ENCODE results near the gene SEMA3G. TPM values are rescaled to one million over a fixed set of nuclear protein-coding genes. Genes with fewer than 3 reads are reported as not detected.

The SEMA3G gene
- total RNA-seq, 1 experiment from 2014 or later, result 0.33 TPM

DNA sequence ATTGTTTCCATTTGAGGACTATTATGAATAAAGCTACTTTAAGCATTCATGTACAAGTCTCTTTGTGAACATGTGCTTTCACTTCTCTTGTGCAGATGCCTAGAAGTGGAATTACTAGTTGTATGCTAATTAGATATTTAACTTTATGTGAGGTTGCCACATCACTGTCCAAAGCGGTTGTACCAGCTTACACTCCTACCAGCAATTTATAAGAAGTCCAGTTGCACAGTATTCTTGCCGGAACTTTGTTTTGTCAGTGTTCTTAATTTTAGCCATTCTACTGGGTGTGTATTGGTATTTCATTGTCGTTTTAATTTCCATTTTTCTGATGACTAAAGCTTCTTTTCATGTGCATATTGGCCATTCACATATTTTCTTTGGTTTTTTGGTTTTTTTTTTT, 29.1 kb downstream of the SEMA3G start:
- CTCF ChIA-PET, result interaction anchor here (0.6 kb wide), 1 partner anchor 38 kb away, joined by 7 read pairs; the partner anchor contains the start of gene TNNC1
- no peak for DNase-seq
- Mint-ChIP-seq H3K27ac (ENCODE audit: unreplicated experiment) (no peak overlapping the region), H3K4me3 (ENCODE audit: low read depth, unreplicated experiment) (no peak overlapping the region), H3K4me1 (ENCODE audit: low read depth, unreplicated experiment) (peaks cover 17% of the 10 kb centered on the region), H3K9me3 (ENCODE audit: low read depth, unreplicated experiment) (no peaks in the 10 kb centered on the region), H3K27me3 (ENCODE audit: unreplicated experiment) (no peaks in the 10 kb centered on the region), H3K36me3 (ENCODE audit: insufficient read depth, unreplicated experiment) (peaks cover 9% of the 10 kb centered on the region)
- BruUV-seq (replicated peaks), result no TSS peak
- TF ChIP-seq, protein P1, sequence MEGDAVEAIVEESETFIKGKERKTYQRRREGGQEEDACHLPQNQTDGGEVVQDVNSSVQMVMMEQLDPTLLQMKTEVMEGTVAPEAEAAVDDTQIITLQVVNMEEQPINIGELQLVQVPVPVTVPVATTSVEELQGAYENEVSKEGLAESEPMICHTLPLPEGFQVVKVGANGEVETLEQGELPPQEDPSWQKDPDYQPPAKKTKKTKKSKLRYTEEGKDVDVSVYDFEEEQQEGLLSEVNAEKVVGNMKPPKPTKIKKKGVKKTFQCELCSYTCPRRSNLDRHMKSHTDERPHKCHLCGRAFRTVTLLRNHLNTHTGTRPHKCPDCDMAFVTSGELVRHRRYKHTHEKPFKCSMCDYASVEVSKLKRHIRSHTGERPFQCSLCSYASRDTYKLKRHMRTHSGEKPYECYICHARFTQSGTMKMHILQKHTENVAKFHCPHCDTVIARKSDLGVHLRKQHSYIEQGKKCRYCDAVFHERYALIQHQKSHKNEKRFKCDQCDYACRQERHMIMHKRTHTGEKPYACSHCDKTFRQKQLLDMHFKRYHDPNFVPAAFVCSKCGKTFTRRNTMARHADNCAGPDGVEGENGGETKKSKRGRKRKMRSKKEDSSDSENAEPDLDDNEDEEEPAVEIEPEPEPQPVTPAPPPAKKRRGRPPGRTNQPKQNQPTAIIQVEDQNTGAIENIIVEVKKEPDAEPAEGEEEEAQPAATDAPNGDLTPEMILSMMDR (IDR thresholded peaks at IDR 0.05; ENCODE audit: unreplicated experiment), result no peak
- intact Hi-C loops (cut with micrococcal nuclease; ENCODE audit: unreplicated experiment), result no loop called here

DNA sequence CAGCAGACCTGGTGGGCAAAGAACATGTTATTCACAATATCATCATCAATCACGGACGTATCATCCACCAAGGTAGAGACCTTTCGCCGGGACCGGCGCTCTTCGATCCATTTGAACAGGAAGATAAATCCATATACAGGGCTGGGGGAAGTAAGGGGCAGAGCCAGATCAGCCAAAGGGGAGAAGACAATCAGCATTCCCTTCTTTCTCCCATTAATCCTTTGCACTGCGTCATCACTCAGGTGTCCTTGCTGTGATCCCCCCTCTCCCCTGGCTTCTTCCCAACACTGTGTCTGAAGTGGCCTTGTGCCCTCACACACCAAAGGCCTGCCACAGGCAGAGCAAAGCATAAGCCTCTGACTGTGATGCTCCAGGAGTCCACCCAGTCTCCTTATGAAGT, 36.4 kb downstream of the SEMA3G start:
- CTCF ChIA-PET, result no interaction called here
- Mint-ChIP-seq H3K4me3 (ENCODE audit: low read depth, unreplicated experiment) (peak overlapping the region; percentile 75), H3K9me3 (ENCODE audit: low read depth, unreplicated experiment) (no peaks in the 10 kb centered on the region), H3K27ac (ENCODE audit: unreplicated experiment) (peak overlapping the region; percentile 85), H3K36me3 (ENCODE audit: insufficient read depth, unreplicated experiment) (peaks cover 56% of the 10 kb centered on the region), H3K4me1 (ENCODE audit: low read depth, unreplicated experiment) (peaks cover 31% of the 10 kb centered on the region), H3K27me3 (ENCODE audit: unreplicated experiment) (no peaks in the 10 kb centered on the region)
- intact Hi-C loops (cut with micrococcal nuclease; ENCODE audit: unreplicated experiment), result no loop called here
- no peak for DNase-seq
- BruUV-seq (replicated peaks), result no TSS peak
- TF ChIP-seq, protein P1 (IDR thresholded peaks at IDR 0.05; ENCODE audit: unreplicated experiment), result no peak

DNA sequence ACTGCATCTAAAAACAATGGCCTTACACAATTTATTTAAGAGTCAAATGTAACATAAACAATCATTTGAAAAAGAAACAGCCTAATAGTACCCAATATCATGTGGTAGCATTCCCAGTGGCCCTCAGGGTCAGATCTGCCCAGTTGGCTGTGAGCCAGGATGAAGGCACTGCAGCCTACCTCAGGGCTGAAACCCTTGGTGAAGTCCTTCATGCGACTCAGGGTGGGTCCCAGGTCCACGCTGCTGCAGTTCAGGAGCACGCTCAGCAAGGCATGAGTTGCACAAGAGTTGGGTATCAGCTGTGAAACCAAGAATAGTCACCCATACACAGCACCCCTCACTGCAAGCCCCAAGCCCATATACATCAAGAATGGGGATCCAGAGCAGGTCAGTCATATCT, 37.1 kb downstream of the SEMA3G start:
- Mint-ChIP-seq H3K27me3 (ENCODE audit: unreplicated experiment) (no peaks in the 10 kb centered on the region), H3K27ac (ENCODE audit: unreplicated experiment) (no peak overlapping the region), H3K4me3 (ENCODE audit: low read depth, unreplicated experiment) (no peak overlapping the region), H3K36me3 (ENCODE audit: insufficient read depth, unreplicated experiment) (peaks cover 59% of the 10 kb centered on the region), H3K9me3 (ENCODE audit: low read depth, unreplicated experiment) (no peaks in the 10 kb centered on the region), H3K4me1 (ENCODE audit: low read depth, unreplicated experiment) (peaks cover 28% of the 10 kb centered on the region)
- intact Hi-C loops (cut with micrococcal nuclease; ENCODE audit: unreplicated experiment), result no loop called here
- TF ChIP-seq, protein P1 (IDR thresholded peaks at IDR 0.05; ENCODE audit: unreplicated experiment), result no peak
- DNase-seq, result no peak
- no TSS peak for BruUV-seq (replicated peaks)
- CTCF ChIA-PET, result no interaction called here

DNA sequence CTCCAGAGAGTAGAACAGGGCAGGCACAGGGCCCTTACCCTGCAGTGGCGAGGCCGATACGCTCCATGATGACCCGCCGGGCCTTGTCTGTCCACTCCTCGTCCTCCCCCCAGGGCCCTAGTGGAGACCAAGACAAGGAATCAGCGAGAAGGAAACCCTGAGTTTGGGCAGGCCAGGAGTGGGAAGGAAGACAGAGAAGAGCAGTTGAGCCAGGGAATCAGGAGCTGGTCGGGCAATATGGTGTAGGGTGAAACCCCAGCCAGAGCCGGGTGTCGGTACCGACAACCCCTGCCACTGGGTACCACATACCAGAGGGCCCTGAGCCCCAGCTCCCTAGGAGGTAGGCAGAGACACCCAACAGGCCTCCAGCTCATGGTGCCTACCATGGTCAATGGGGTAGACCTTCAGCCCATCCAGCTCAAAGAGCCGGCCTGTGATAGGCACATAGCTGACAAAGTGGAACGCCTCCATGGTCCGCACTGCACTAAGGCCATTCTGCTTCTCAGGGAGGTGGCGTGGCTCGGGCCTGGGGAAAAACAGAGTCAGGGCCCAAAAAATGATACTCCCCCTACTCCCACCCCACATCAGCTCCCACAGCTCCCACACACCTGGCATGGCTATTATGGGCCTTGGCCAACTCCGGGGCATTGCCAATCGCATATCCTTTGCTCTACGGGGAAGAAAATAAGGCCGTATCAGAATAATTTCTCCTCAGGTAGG, 38.0 kb downstream of the SEMA3G start:
- no TSS peak for BruUV-seq (replicated peaks)
- Mint-ChIP-seq H3K36me3 (ENCODE audit: insufficient read depth, unreplicated experiment) (peaks cover 67% of the 10 kb centered on the region), H3K4me3 (ENCODE audit: low read depth, unreplicated experiment) (no peak overlapping the region)

More for the DNA sequence above, 38.0 kb downstream of the SEMA3G start:
- TF ChIP-seq, protein P1 (IDR thresholded peaks at IDR 0.05; ENCODE audit: unreplicated experiment), result no peak
- no peaks in the 10 kb centered on the region for H3K27me3 Mint-ChIP-seq (ENCODE audit: unreplicated experiment)
- no peak overlapping the region for H3K27ac Mint-ChIP-seq (ENCODE audit: unreplicated experiment)
- no peaks in the 10 kb centered on the region for H3K9me3 Mint-ChIP-seq (ENCODE audit: low read depth, unreplicated experiment)
- intact Hi-C loops (cut with micrococcal nuclease; ENCODE audit: unreplicated experiment), result no loop called here
- CTCF ChIA-PET, result no interaction called here
- H3K4me1 Mint-ChIP-seq (ENCODE audit: low read depth, unreplicated experiment), result peaks cover 22% of the 10 kb centered on the region
- DNase-seq, result no peak
